ENCODE data around the gene ZBTB43. TPM values are rescaled to one million over a fixed set of nuclear protein-coding genes. Genes with fewer than 3 reads are reported as not detected.
A peak's percentile ranks its signal among the peaks of the same experiment; 100 is the strongest.
"Not testable (repeated sequence)": the region's sequence is repeated elsewhere in the genome, so short reads cannot be mapped to it uniquely, and the experiment has no call there.

ZBTB43 gene
- total and polyA plus RNA-seq, 11 donors, result 10.7 to 42.8 (median 33.7) TPM

- TF ChIP-seq POLR2A (IDR thresholded peaks at IDR 0.05) (no peak), CTCF (IDR thresholded peaks at IDR 0.05) (no peak)
- intact Hi-C loops (cut with DNase I), result loop anchor here in 9 of 10 donors (5.0 to 10.0 kb wide), 5 partner anchors 167 to 287 kb away; partner anchors contain the start of gene LMX1B (in 6 of the 9)
- Histone ChIP-seq H3K27ac (peak overlapping the region in 9 of 12 donors; percentile 18 to 58 (median 48)), H3K27me3 (peaks cover 0 to 16% (median 0%) of the 10 kb centered on the region in 9 donors), H3K9me3 (no peaks in the 10 kb centered on the region), H3K4me3 (no peak overlapping the region), H3K4me1 (peaks cover 0 to 28% (median 9%) of the 10 kb centered on the region in 12 donors), H3K36me3 (no peaks in the 10 kb centered on the region)
- ATAC-seq (peak in 3 of 4 donors; percentile 4 to 6 (median 5)), DNase-seq (no peak)
- 90 to 95% (median 92%) methylated on average over 11 of the region's 11 CpGs for WGBS, 4 donors
Measured at GRCh38 chr9:126784401-126784800, 20.4 kb upstream of the ZBTB43 start.

- Histone ChIP-seq H3K27ac (peak overlapping the region in 3 of 12 donors; percentile 48 to 58 (median 55)), H3K27me3 (peaks cover 0 to 13% (median 0%) of the 10 kb centered on the region in 9 donors), H3K4me1 (peaks cover 0 to 28% (median 9%) of the 10 kb centered on the region in 12 donors)
- intact Hi-C loops (cut with DNase I), result loop anchor here in 9 of 10 donors (5.0 to 10.0 kb wide), 5 partner anchors 168 to 288 kb away; partner anchors contain the start of gene LMX1B (in 6 of the 9)
- H3K36me3 ChIP-seq, H3K4me3 ChIP-seq, DNase-seq, H3K9me3 ChIP-seq, ATAC-seq: not testable (repeated sequence)
- 77 to 84% (median 83%) methylated on average over 6 of the region's 6 CpGs for WGBS, 4 donors
Measured at GRCh38 chr9:126784841-126785240, 20.0 kb upstream of the ZBTB43 start.

GRCh38 chr9:126788046-126788445 is 16.8 kb upstream of the ZBTB43 start:
- DNase-seq (no peak), ATAC-seq (no peak)
- Histone ChIP-seq H3K4me3 (no peak overlapping the region), H3K27me3 (peaks cover 0 to 21% (median 0%) of the 10 kb centered on the region in 9 donors), H3K9me3 (no peaks in the 10 kb centered on the region), H3K27ac (no peak overlapping the region), H3K4me1 (peaks cover 0 to 28% (median 5%) of the 10 kb centered on the region in 12 donors), H3K36me3 (no peaks in the 10 kb centered on the region)
- WGBS, 4 donors, result 3 to 13% (median 8%) methylated on average over 2 of the region's 2 CpGs
- intact Hi-C loops (cut with DNase I), result loop anchor here in 1 of 10 donors (10.0 kb wide), 1 partner anchor 173 kb away; the partner anchor contains the start of gene LMX1B
- no peak for TF ChIP-seq CTCF (IDR thresholded peaks at IDR 0.05)
- no peak for TF ChIP-seq POLR2A (IDR thresholded peaks at IDR 0.05)

- 67 to 71% (median 70%) methylated on average over 9 of the region's 9 CpGs for WGBS, 4 donors
- ATAC-seq (no peak), DNase-seq (no peak)
- H3K36me3 ChIP-seq, result no peaks in the 10 kb centered on the region
- peaks cover 0 to 29% (median 0%) of the 10 kb centered on the region in 9 donors for H3K27me3 ChIP-seq
- H3K4me1 ChIP-seq, result peaks cover 0 to 20% (median 2%) of the 10 kb centered on the region in 12 donors
- no peaks in the 10 kb centered on the region for H3K9me3 ChIP-seq
- H3K4me3 ChIP-seq, result no peak overlapping the region
- intact Hi-C loops (cut with DNase I), result loop anchor here in 1 of 10 donors (10.0 kb wide), 1 partner anchor 174 kb away; the partner anchor contains the start of gene LMX1B
- no peak overlapping the region for H3K27ac ChIP-seq
- TF ChIP-seq CTCF (IDR thresholded peaks at IDR 0.05) (no peak), POLR2A (IDR thresholded peaks at IDR 0.05) (no peak)
Measured at GRCh38 chr9:126788634-126789349, 16.0 kb upstream of the ZBTB43 start.
